Stimulated activated CD8-positive, alpha-beta memory T cell treated with anti-CD3 and anti-CD28 coated beads, Interleukin-4, amount 100 ng/mL, for 4 hours (primary cell): ENCODE data around the gene PRXL2B.
"Not testable (repeated sequence)": the region's sequence is repeated elsewhere in the genome, so short reads cannot be mapped to it uniquely, and the experiment has no call there.

ENCODE experiments used
- DNase-seq, 2 donors: peaks; one replicate each; pipeline ENCODE4 v3.0.0-alpha.2; 2020; ENCODE audit warnings: low read depth in 2 of 2, low spot score in 1 of 2

PRXL2B gene

GRCh38 chr1:2611621-2612437 is 25.3 kb downstream of the PRXL2B start:
- no peak for DNase-seq

- DNase-seq = no peak
These were observed 26.2 kb downstream of the PRXL2B start for GRCh38 chr1:2612591-2613365.

GRCh38 chr1:2614145-2614544 is 27.6 kb downstream of the PRXL2B start:
- DNase-seq = no peak

- DNase-seq = no peak
These were observed 31.4 kb downstream of the PRXL2B start for GRCh38 chr1:2617971-2618470.

GRCh38 chr1:2623571-2624337 is 37.2 kb downstream of the PRXL2B start:
- no peak for DNase-seq

- DNase-seq = no peak
These were observed 38.2 kb downstream of the PRXL2B start for GRCh38 chr1:2624735-2625300.

GRCh38 chr1:2625311-2625710 is 38.7 kb downstream of the PRXL2B start:
- DNase-seq = no peak

GRCh38 chr1:2625748-2626147 is 39.2 kb downstream of the PRXL2B start:
- DNase-seq = not testable (repeated sequence)

GRCh38 chr1:2627746-2628145 is 41.2 kb downstream of the PRXL2B start:
- no peak for DNase-seq

GRCh38 chr1:2628191-2628932 is 41.8 kb downstream of the PRXL2B start:
- no peak for DNase-seq

- no peak for DNase-seq
These were observed 42.5 kb downstream of the PRXL2B start for GRCh38 chr1:2628933-2629626.

- no peak for DNase-seq
These were observed 43.3 kb downstream of the PRXL2B start for GRCh38 chr1:2629627-2630497.

- DNase-seq = no peak
These were observed 44.0 kb downstream of the PRXL2B start for GRCh38 chr1:2630498-2631135.

GRCh38 chr1:2631136-2632050 is 44.8 kb downstream of the PRXL2B start:
- DNase-seq = no peak

- DNase-seq = no peak
These were observed 45.5 kb downstream of the PRXL2B start for GRCh38 chr1:2632051-2632430.

- DNase-seq = no peak
These were observed 46.2 kb downstream of the PRXL2B start, which contains the start of gene MMEL1 for GRCh38 chr1:2632561-2633361. Gene MMEL1, minus strand, starts transcription at chr1:2633016. Its CDS starts 3,532 bp downstream, at chr1:2629484.
